Iris pigment epithelial cell (primary cell): ENCODE measurements around the gene LSS.

Source experiments
- DNase-seq: peaks from one replicate; pipeline ENCODE4 v3.0.0-alpha.2; 2011; ENCODE audit warnings: low read depth

LSS gene

GRCh38 chr21:46168659-46169386 lies 59.8 kb downstream of the LSS start:
- DNase-seq, result no peak

GRCh38 chr21:46168238-46168637 lies 60.3 kb downstream of the LSS start:
- DNase-seq, result no peak

- DNase-seq, result no peak
Measured at GRCh38 chr21:46165098-46165497, 63.5 kb downstream of the LSS start.

- DNase-seq, result no peak
Measured at GRCh38 chr21:46163380-46163779, 65.2 kb downstream of the LSS start.

- DNase-seq, result no peak
Measured at GRCh38 chr21:46161633-46162592, 66.7 kb downstream of the LSS start.

GRCh38 chr21:46160907-46161632 lies 67.5 kb downstream of the LSS start:
- no peak for DNase-seq

GRCh38 chr21:46160657-46160906 lies 68.0 kb downstream of the LSS start:
- no peak for DNase-seq

- DNase-seq, result no peak
Measured at GRCh38 chr21:46159841-46160656, 68.5 kb downstream of the LSS start.

GRCh38 chr21:46159390-46159789 lies 69.2 kb downstream of the LSS start:
- no peak for DNase-seq

GRCh38 chr21:46158666-46159300 lies 69.8 kb downstream of the LSS start:
- DNase-seq, result no peak

GRCh38 chr21:46157987-46158451 lies 70.6 kb downstream of the LSS start:
- no peak for DNase-seq

GRCh38 chr21:46157396-46157986 lies 71.1 kb downstream of the LSS start:
- no peak for DNase-seq

- DNase-seq, result no peak
Measured at GRCh38 chr21:46156678-46157077, 71.9 kb downstream of the LSS start.

- no peak for DNase-seq
Measured at GRCh38 chr21:46156378-46156645, 72.3 kb downstream of the LSS start.

GRCh38 chr21:46155514-46156377 lies 72.8 kb downstream of the LSS start, which contains the start of gene FTCD:
TSS of gene FTCD (minus strand) at chr21:46155579. CDS start at chr21:46155523, 56 bp downstream.
- no peak for DNase-seq

- no peak for DNase-seq
Measured at GRCh38 chr21:46154955-46155513, 73.5 kb downstream of the LSS start.

GRCh38 chr21:46154155-46154954 lies 74.2 kb downstream of the LSS start:
- DNase-seq, result no peak

GRCh38 chr21:46153247-46154154 lies 75.1 kb downstream of the LSS start:
- peak; percentile 33 for DNase-seq
